Measurements from ENCODE around the gene MPHOSPH8.
"Not testable (repeated sequence)": the region's sequence is repeated elsewhere in the genome, so short reads cannot be mapped to it uniquely, and the experiment has no call there.

MPHOSPH8 gene

DNA sequence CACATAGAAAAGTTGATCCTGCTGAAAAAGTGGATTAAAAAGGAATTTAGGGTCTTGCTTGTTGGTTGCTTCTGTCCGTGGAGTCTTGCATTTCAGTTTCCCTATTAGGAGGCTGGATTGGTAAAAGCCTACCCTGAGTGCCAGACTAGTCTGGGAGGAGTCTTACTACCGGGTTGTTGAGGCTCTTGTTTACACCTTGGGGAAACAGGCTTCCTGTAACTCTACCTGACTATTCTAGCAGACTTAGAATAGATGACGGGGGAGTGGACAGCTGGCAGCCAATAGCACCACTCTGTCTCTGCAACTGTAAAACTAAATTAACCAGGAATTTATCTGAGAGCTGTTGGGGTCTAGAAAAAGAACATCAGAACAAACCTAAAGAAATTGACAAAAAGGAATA is 11.3 kb upstream of the MPHOSPH8 start:
- FAIRE-seq, result no peak

DNA sequence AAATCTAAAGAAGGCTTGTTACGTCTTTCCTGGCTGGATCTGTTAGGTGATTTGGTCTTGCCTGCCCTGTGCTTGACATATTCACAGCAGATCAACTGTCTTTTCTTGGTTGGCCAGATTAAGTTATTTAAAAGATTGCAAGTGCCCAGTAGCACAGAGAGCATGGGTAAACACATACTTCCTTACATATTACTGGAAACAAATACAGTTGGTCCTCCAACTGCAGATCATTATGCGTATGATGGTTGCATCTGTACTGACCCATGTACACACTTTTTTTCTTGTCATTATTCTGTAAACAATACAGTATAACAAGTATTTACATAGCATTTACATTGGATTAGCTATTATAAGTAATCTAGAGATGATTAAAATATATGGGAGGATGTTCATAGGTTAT is 9.2 kb upstream of the MPHOSPH8 start:
- TF ChIP-seq SPI1 (IDR thresholded peaks at IDR 0.05; ENCODE audit: low read depth, low read length), result no peak
- no peak for TF ChIP-seq POLR2AphosphoS5 (IDR thresholded peaks at IDR 0.05; ENCODE audit: low read depth, low read length)
- no peak for TF ChIP-seq POU2F2 (IDR thresholded peaks at IDR 0.05; ENCODE audit: low read depth, low read length)
- no peak for TF ChIP-seq POLR2A (IDR thresholded peaks at IDR 0.05; ENCODE audit: low read depth, low read length)
- TF ChIP-seq TAF1 (IDR thresholded peaks at IDR 0.05; ENCODE audit: low read depth, low read length), result no peak
- TF ChIP-seq PAX5 (IDR thresholded peaks at IDR 0.05; ENCODE audit: insufficient read depth, low read length, severe bottlenecking), result no peak
- DNase-seq (ENCODE audit: insufficient read length, low spot score), result no peak

More for the DNA sequence above, 11.3 kb upstream of the MPHOSPH8 start:
- TF ChIP-seq POLR2AphosphoS5 (IDR thresholded peaks at IDR 0.05; ENCODE audit: low read depth, low read length), result no peak
- no peak for DNase-seq (ENCODE audit: insufficient read length, low spot score)

DNA sequence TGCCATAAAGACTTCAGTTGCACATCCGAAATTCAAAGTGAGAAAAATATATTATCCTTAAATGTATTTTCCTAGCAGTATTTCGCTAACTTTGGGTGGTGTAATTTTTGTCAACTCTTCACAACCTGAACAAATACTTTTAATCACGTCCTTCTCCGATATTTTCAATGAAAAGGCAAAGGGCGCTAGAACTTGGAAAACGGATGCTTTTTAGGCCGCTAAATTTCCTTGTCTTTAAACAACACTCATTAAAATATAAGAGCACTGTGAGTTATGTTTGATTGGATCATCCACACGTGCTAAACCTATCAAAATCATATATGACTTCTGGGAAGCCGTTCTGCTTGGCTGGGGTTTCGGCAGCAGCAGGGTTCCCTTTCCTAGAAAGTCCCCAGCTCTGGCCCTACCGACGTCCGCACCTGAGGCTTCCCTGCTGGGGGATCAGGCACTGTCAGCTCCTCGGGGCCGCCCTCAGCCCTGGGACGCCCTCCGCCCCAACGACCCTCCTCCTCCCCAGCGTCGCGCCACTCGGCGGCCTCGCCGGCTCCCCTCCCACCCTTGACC is 462 bp upstream of the MPHOSPH8 start:
- TF ChIP-seq SPI1 (IDR thresholded peaks at IDR 0.05; ENCODE audit: low read depth, low read length), result 0 out of 2 replicates have a peak, but pooled peaks have one; percentile 0
- TF ChIP-seq POLR2AphosphoS5 (IDR thresholded peaks at IDR 0.05; ENCODE audit: low read depth, low read length), result no peak
- no peak for TF ChIP-seq POU2F2 (IDR thresholded peaks at IDR 0.05; ENCODE audit: low read depth, low read length)
- TF ChIP-seq TAF1 (IDR thresholded peaks at IDR 0.05; ENCODE audit: low read depth, low read length), result no peak
- TF ChIP-seq POLR2A (IDR thresholded peaks at IDR 0.05; ENCODE audit: low read depth, low read length), result no peak
- TF ChIP-seq PAX5 (IDR thresholded peaks at IDR 0.05; ENCODE audit: insufficient read depth, low read length, severe bottlenecking), result no peak
- DNase-seq (ENCODE audit: insufficient read length, low spot score), result no peak

More for the DNA sequence above, 9.2 kb upstream of the MPHOSPH8 start:
- no peak for FAIRE-seq

DNA sequence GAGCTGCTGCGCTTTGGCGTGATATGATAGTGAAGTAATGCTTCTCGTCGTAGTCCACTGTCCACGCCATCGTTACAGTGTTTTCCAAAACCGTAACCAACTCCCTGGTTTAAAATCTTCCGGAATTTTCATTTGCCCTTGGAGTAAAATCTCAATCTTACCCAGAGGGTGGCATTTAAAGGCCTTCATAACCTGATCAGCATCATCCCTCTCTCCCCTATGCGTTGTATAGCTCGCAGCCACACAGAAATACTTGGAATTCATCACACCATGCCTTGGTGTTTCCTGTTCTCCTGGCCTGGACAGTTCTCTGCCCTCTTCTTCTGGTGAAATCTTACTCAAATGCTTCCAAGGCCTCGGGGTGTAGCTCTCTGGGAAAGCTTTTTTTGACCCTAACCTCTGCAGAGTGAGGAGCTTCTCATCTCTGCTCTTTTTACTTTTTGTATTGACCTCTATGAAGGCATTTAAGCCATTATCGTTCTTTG is 839 bp downstream of the MPHOSPH8 start:
- TF ChIP-seq SPI1 (IDR thresholded peaks at IDR 0.05; ENCODE audit: low read depth, low read length), result no peak
- no peak for TF ChIP-seq PAX5 (IDR thresholded peaks at IDR 0.05; ENCODE audit: insufficient read depth, low read length, severe bottlenecking)
- TF ChIP-seq TAF1 (IDR thresholded peaks at IDR 0.05; ENCODE audit: low read depth, low read length), result no peak
- no peak for TF ChIP-seq POLR2A (IDR thresholded peaks at IDR 0.05; ENCODE audit: low read depth, low read length)
- TF ChIP-seq POLR2AphosphoS5 (IDR thresholded peaks at IDR 0.05; ENCODE audit: low read depth, low read length), result no peak
- no peak for TF ChIP-seq POU2F2 (IDR thresholded peaks at IDR 0.05; ENCODE audit: low read depth, low read length)
- FAIRE-seq (no peak), DNase-seq (ENCODE audit: insufficient read length, low spot score) (no peak)

More for the DNA sequence above, 462 bp upstream of the MPHOSPH8 start:
- no peak for FAIRE-seq

DNA sequence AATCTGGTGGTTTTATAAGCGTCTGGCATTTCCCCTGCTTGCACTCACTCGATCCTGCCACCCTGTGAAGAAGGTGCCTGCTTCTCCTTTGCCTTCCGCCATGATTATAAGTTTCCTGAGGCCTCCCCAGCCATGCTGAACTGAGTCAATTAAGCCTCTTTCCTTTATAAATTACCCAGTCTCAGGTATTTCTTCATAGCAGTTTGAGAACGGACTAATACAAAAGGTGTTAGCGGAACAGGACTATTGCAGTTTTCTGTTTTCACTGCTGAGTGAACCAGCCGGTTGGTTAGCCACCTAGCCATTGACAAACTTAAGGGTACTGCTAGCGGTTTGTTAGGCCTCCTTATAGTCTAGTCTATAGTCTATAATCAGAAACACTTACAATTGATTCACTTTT is 2.5 kb downstream of the MPHOSPH8 start:
- DNase-seq (ENCODE audit: insufficient read length, low spot score); FAIRE-seq: not testable (repeated sequence)

DNA sequence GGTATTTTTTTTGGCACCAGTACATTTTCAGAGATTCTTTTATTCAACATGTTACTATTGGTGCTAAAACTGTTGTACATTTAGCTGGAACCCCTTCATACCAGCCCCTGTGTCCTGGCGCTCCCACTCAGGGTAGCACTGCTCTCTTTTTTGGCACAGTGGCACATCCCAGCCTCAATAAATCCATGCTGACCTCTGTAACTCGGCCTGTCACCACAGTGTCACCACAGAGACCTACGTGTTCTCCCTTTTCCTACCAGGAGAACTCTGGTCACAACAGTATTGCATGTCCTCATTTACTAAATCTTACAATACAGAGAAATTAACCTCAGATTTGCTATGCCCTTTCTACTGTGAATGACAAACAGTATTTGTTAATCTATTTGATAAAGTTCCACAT is 10.2 kb downstream of the MPHOSPH8 start:
- DNase-seq (ENCODE audit: insufficient read length, low spot score), result no peak
- TF ChIP-seq TAF1 (IDR thresholded peaks at IDR 0.05; ENCODE audit: low read depth, low read length) (no peak), POLR2A (IDR thresholded peaks at IDR 0.05; ENCODE audit: low read depth, low read length) (no peak), SPI1 (IDR thresholded peaks at IDR 0.05; ENCODE audit: low read depth, low read length) (no peak), POU2F2 (IDR thresholded peaks at IDR 0.05; ENCODE audit: low read depth, low read length) (no peak), PAX5 (IDR thresholded peaks at IDR 0.05; ENCODE audit: insufficient read depth, low read length, severe bottlenecking) (no peak), POLR2AphosphoS5 (IDR thresholded peaks at IDR 0.05; ENCODE audit: low read depth, low read length) (no peak)
- no peak for FAIRE-seq

DNA sequence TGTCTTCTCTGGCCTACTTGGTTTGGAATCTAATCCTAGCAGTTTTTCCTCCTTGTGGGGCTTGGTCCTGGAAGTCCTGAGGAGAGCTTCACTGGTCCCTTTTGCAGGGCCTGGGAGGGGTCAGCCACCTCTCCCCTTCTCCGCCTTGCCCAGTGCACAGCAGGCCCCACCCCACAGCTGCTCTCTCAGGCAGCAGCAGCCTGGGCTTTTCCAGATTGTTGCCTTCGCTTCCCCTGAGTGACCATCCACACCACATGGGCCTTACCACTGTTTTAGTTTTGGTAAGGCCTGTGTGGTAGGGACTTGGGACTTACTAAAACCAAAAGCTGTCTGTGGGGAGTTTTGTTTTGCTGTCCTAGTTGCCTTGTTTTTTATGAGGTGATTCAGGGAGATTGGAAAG is 11.5 kb downstream of the MPHOSPH8 start:
- FAIRE-seq (no peak), DNase-seq (ENCODE audit: insufficient read length, low spot score) (no peak)
- TF ChIP-seq TAF1 (IDR thresholded peaks at IDR 0.05; ENCODE audit: low read depth, low read length) (no peak), SPI1 (IDR thresholded peaks at IDR 0.05; ENCODE audit: low read depth, low read length) (no peak), PAX5 (IDR thresholded peaks at IDR 0.05; ENCODE audit: insufficient read depth, low read length, severe bottlenecking) (no peak), POLR2AphosphoS5 (IDR thresholded peaks at IDR 0.05; ENCODE audit: low read depth, low read length) (no peak), POU2F2 (IDR thresholded peaks at IDR 0.05; ENCODE audit: low read depth, low read length) (no peak), POLR2A (IDR thresholded peaks at IDR 0.05; ENCODE audit: low read depth, low read length) (no peak)

DNA sequence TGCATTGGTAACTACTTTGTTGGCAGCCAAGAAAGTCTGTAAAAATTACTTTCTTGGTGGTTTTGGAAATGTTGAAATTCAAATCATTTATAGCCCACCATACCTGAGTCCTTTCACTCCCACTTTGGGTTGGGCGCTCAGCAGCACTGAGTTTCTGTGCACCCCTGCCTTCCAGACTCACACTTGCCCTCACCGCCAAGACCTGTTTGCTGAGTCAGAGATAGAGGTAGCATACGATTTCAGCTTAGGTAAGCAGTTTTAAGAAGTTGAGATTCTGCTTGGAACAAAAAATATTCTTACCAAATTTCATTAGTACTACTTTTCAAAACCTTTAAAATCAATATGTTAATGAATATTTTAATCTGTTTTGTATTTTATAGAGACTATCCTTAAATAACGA is 12.6 kb downstream of the MPHOSPH8 start:
- FAIRE-seq, result no peak
- no peak for DNase-seq (ENCODE audit: insufficient read length, low spot score)
- no peak for TF ChIP-seq POLR2A (IDR thresholded peaks at IDR 0.05; ENCODE audit: low read depth, low read length)
- no peak for TF ChIP-seq SPI1 (IDR thresholded peaks at IDR 0.05; ENCODE audit: low read depth, low read length)
- TF ChIP-seq POU2F2 (IDR thresholded peaks at IDR 0.05; ENCODE audit: low read depth, low read length), result no peak

DNA sequence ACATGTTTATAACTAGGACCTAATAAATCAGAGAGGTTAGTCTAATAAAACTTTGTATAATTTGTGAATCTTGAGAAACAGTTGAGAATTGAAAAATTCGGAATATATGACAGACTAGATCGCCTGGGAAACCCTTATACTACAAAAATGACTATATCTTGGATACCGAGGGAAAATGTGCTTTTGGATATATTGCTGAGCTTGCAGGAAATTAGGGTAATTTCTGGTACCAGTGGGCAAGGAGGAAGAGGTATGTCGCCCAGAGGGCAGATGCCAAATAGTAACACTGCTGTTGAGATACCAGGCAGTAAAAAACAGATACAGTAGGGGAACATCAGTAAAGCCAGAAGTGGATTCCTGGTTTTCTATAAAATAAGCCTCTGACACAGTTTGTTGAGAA is 17.3 kb downstream of the MPHOSPH8 start:
- TF ChIP-seq POU2F2 (IDR thresholded peaks at IDR 0.05; ENCODE audit: low read depth, low read length), result no peak
- FAIRE-seq (no peak), DNase-seq (ENCODE audit: insufficient read length, low spot score) (no peak)

DNA sequence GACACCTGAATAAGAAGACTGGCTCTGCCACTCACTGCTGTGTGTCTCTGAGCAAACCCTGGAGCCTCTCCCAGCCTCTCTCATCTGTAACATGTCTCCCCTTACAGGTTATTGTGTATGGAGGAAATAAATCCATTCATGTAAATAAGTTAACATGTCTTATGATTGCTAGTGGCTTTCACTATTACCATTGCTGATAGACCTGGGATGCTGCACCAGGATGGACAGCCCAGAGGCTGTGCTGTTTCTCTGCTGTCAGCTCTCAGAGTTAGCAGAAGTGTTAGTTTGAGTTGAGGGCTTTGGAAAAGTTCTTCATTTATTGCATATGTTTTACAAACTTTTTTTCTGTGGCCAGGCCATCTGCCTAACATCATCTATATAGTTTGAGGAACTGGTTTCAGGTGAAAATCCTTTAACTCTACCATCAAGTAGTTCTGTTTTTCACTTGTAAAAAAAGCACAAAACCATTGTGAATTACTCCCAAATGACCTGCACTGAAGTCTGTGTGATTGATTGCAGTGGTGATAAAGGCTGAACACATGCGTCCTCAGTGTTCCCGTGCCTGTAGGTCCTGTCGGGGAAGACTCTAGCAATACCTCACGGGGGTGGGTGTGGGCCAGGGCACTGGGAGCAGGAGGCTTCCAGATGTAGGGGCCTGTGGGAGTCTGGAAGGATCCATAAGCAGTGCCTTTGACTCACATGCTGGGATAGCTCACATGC is 24.6 kb downstream of the MPHOSPH8 start:
- no peak for FAIRE-seq
- TF ChIP-seq POU2F2 (IDR thresholded peaks at IDR 0.05; ENCODE audit: low read depth, low read length) (no peak), TAF1 (IDR thresholded peaks at IDR 0.05; ENCODE audit: low read depth, low read length) (no peak), SPI1 (IDR thresholded peaks at IDR 0.05; ENCODE audit: low read depth, low read length) (peak; percentile 16; the same call in 1 of the 2 replicates)
- no peak for DNase-seq (ENCODE audit: insufficient read length, low spot score)

DNA sequence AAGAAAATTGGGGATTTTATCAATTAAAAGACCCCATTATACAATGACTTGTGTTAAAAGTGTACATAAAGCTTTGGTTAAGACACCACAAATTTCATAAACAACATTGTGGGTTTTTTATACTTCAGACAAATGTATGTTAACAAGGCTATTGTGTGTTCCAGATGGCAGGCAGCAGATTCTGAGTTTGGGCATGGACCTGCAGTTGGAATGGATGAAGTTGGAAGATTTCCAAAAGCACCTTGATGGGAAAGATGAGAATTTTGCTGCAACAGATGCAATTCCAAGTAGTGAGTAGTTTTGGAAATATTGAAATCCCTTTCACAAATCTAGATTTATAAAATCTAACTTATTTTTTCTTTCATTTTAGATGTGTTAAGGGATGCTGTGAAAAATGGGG is 25.4 kb downstream of the MPHOSPH8 start:
- no peak for TF ChIP-seq PAX5 (IDR thresholded peaks at IDR 0.05; ENCODE audit: insufficient read depth, low read length, severe bottlenecking)
- no peak for TF ChIP-seq TAF1 (IDR thresholded peaks at IDR 0.05; ENCODE audit: low read depth, low read length)
- no peak for TF ChIP-seq POLR2AphosphoS5 (IDR thresholded peaks at IDR 0.05; ENCODE audit: low read depth, low read length)
- TF ChIP-seq POU2F2 (IDR thresholded peaks at IDR 0.05; ENCODE audit: low read depth, low read length), result no peak
- no peak for TF ChIP-seq SPI1 (IDR thresholded peaks at IDR 0.05; ENCODE audit: low read depth, low read length)
- TF ChIP-seq POLR2A (IDR thresholded peaks at IDR 0.05; ENCODE audit: low read depth, low read length), result no peak
- no peak for DNase-seq (ENCODE audit: insufficient read length, low spot score)
- no peak for FAIRE-seq
